NCI-H748 treated with DMSO at 0.1 percent for 48 hours (cell line): ENCODE data around the gene SMARCA4.

ENCODE experiments used
- DNase-seq: peaks from one replicate; lab custom pipeline; 2025; lab: John Stamatoyannopoulos, UW

SMARCA4 gene

DNA sequence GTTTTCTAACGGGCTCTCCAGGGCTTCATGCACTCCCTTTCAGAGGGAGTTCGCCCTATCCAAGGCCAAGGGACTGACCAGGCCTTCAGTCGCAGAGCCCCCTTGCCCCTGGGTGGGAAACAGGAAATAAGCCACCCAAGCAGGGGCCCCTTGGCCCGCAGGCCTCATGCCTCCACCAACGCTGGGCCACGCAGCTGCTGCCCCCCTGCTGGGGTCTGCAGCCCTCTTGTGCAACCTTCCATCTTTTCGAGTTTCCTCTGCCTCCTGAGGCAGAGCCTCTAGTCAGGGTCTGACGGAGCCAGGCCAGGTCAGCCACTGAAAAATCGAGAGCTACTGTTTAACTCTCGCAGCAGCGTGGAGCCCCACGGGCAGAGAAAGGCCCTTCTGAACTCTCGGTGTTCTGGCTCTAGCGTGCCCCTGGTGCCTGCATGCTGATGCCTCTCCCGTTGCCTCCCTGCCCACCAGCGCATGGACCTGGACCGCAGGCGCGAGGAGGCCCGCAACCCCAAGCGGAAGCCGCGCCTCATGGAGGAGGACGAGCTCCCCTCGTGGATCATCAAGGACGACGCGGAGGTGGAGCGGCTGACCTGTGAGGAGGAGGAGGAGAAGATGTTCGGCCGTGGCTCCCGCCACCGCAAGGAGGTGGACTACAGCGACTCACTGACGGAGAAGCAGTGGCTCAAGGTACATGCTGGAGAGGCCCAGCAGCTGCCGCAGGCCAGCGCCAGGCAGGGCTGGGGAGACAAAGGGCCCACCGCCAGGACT lies 73.8 kb downstream of the SMARCA4 start:
- DNase-seq = no peak

DNA sequence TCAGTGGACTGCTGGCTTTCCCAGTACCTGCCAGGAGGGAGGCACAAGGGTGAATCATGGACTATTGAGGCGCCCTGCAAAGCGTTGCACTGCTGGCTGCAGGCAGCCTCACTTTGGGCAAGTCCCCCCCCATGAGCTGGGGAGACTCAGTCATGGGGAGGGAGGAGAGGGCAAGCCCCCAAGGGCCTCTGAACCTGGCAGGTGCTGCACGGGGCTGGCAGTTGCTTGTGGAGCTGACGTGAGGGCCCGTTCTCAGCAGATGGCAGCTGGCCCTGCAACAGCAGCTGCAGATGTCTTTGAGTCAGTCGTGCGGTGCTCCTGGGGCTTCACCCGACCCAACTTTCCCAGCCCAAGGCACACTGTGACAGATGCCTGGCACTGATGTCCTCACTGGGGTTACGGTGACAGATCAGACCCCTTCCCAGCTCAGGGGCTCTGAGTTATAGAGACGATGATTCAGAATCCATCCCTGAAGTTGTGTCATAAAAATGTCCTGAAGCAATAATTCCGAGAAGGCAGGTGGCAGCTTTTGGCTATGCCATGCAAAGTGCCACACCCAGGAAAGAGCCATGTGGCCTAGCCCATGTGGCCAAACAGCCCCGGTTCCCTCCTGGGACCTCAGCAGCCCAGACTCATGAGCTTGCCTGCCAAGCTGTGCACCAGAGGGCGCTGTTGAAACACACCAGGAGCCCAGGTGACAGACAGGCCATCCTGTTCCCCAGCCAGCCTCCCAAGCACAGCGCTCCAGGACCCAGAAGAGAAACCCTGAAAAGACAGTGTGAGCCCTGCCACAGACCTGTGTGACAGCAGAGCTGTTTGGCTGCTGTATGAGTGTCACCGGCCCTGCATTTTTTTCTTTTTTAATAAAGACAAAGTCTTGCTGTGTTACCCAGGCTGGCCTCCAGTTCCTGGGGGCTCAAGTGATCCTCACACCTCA lies 74.9 kb downstream of the SMARCA4 start:
- DNase-seq = peak; percentile 15

DNA sequence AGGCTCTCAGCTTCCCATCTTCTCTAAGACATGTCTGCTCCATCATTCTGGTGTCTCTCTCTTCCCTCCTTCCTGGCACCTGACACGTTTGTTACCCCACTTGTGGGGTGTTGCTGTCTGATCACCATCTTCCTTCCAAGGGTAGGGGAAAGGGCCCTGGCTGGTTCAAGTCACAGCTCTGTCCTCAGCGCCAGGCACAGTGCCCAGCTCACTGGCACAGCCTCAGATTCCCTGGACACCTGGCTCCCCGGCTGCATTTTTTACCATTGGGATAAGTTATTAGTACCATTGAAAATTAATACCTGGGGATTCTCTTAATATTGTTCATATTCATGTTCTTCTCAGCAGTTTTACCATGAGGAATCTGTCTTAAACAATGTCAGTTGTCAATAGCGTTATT lies 77.7 kb downstream of the SMARCA4 start:
- DNase-seq = no peak

GRCh38 chr19:11041194-11041593 lies 80.4 kb downstream of the SMARCA4 start:
- no peak for DNase-seq

DNA sequence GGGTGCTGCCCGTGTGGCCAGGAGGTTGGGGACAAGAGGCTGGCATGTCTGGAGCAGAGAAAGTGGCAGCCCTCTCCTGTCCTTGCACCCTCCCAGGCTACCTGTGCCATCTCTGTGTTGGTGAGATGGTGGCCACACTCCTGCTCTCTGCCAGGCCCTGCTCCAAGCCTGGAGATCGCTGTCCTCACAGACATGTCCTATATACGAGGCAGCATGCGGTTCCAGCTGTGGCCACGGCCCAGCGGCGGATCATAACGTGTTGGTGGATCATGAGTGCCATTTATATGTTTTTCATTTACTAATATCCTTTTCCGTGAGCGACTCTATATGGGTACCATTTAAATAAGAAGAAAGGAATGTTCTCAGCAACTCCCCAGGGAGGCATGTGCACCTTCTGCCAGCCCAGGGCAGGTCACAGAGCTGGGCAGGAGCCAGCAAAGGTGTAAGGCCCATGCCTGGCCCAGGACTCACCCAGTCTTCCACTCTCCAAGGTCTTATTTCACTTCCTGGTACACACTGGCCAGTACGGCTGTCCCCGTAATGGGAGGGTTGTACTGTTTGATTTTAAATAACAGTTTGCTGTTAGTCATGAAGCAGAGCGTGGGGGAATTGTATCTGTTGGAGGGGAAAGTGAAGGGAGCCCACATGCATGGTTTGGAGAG lies 81.3 kb downstream of the SMARCA4 start:
- no peak for DNase-seq

DNA sequence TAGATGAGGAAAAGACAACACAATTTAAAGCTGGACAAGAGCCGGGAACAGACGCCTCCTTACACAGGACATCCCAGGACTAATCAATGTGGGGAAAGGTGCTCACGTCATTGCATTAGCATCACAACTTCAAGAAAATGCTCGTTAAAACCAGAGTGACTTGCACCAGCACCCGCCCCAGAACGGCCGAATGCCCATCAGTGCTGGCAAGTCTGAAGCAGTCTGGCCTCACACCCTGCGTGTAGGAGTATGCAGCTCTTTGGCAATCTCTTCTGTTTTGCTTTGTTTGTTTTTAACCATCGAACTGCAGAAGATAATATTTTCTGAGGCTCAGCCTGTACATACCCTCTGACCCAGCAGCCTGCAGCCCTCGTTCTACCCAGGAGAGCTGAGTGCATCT lies 83.6 kb downstream of the SMARCA4 start:
- no peak for DNase-seq

- no peak for DNase-seq
These were observed 84.7 kb downstream of the SMARCA4 start for GRCh38 chr19:11045536-11045935.

GRCh38 chr19:11046605-11047354 lies 86.0 kb downstream of the SMARCA4 start:
- no peak for DNase-seq

- DNase-seq = no peak
These were observed 87.0 kb downstream of the SMARCA4 start for GRCh38 chr19:11047866-11048265.

GRCh38 chr19:11050323-11051114 lies 89.7 kb downstream of the SMARCA4 start:
- DNase-seq = no peak

DNA sequence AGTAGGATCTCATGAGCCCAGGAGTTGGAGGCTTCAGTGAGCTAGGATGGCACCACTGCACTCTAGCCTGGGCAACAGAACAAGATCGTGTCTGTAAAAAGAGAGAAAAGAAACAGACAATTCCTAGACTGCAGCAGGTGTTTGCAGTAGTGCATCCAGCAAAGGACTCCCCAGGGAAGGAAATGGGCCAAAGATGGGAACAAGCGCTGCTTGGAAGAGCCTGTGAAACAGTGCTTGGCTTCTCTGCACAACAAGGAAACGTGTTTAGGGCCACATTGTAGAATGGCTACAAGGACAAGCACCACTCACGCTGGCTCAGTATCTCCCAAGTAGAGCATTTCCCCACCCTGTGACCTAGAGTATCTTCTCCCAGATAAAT lies 93.0 kb downstream of the SMARCA4 start:
- no peak for DNase-seq

DNA sequence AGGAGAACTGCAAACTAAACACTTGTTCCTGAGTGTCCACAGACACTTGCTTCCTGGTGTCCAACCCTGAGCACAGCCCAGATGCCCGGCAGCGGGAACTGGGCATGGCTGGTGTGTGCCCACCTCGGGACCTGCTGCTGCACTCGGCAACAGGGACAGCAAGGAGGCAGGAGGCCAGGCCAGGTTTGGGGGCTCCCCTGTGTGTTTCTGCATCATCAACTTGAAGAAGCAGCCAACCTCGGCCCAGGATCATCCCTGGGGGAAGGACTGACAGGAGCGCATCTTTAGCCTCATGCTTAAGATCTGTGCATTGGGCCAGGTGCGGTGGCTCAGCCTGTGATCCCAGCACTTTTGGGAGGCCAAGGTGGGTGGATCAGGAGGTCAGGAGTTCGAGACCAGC lies 93.4 kb downstream of the SMARCA4 start:
- DNase-seq = no peak

DNA sequence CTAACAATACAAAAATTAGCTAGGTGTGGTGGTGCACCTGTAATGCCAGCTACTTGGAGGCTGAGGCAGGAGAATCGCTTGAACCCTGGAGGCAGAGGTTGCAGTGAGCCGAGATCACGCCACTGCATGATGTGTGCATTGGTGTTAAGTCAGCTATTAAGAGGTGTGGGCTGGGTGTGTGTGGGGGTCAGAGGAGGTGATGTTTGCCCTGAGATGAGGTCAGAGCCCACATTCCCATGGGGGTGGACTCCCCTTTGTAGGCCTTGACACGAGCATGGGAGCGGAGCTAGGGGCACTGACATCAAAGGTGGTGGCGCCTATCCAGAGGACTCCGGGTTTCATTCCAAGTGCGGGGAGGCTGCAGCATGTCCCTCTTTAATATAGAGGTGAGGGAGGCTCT lies 93.8 kb downstream of the SMARCA4 start:
- DNase-seq = no peak

DNA sequence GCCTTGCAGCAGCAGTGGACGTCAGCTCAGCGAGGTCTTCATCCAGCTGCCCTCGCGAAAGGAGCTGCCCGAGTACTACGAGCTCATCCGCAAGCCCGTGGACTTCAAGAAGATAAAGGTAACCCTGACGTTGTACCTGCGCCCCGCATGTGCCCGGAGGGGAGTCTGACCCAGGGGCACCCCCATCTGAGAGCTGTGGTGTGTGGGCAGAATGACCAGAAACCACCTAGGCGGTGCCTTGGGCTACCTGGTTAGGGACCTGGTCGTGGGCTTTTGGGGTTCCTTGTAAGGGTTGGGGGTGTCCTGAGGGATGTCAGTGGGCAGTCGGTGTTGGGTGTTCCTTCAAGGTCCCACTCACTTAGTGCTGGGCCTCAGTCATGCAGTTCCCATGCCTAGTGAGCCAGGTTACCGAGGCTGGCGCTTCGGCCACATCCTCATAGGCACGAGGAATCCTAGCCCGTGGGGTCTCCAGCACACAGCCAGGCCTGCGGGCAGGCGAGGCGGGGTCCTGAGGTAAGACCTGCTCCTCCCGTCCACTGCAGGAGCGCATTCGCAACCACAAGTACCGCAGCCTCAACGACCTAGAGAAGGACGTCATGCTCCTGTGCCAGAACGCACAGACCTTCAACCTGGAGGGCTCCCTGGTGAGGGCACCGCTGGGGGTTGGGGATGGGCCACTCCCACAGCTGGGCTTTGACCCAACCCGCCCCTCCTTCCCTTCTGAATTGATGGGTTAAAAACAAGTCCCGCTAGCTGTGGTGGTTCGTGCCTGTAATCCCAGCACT lies 97.6 kb downstream of the SMARCA4 start:
- DNase-seq = no peak

DNA sequence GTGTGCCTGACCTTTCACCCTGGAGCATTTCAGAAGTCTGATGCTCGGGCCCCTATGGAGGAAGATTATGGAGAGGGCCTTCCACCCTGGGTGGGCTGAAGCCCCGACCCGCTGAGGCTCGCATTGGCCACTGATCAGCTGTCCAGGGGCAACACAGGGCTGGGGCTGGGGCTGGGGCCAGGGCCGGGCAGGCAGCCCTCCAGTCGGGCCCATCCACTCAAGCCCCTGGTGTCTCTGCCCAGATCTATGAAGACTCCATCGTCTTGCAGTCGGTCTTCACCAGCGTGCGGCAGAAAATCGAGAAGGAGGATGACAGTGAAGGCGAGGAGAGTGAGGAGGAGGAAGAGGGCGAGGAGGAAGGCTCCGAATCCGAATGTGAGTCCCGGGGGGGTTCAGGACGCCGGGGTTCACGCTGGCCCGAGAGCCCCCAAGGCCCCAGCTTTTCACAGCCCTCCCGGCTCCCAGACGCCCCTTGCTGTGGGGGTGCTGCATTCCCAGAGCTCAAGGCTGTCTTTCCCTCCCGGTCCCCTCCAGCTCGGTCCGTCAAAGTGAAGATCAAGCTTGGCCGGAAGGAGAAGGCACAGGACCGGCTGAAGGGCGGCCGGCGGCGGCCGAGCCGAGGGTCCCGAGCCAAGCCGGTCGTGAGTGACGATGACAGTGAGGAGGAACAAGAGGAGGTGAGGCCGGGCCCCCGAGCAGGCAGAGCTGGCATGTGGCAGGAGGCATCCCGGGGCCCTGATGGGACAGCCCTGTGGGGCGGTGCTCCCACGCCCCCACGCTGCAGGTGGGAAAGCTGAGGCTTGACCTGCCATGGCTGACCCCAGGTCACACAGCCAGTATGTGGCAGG lies 98.9 kb downstream of the SMARCA4 start:
- DNase-seq = no peak

DNA sequence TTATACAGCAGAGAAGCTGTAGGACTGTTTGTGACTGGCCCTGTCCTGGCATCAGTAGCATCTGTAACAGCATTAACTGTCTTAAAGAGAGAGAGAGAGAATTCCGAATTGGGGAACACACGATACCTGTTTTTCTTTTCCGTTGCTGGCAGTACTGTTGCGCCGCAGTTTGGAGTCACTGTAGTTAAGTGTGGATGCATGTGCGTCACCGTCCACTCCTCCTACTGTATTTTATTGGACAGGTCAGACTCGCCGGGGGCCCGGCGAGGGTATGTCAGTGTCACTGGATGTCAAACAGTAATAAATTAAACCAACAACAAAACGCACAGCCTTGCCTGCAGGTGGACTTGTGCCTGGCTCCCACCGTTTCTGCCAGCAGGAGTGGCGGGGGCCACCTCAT lies 101.1 kb downstream of the SMARCA4 start:
- DNase-seq = no peak

GRCh38 chr19:11063434-11063833 lies 102.6 kb downstream of the SMARCA4 start:
- DNase-seq = no peak

- no peak for DNase-seq
These were observed 104.0 kb downstream of the SMARCA4 start for GRCh38 chr19:11064831-11065303.

DNA sequence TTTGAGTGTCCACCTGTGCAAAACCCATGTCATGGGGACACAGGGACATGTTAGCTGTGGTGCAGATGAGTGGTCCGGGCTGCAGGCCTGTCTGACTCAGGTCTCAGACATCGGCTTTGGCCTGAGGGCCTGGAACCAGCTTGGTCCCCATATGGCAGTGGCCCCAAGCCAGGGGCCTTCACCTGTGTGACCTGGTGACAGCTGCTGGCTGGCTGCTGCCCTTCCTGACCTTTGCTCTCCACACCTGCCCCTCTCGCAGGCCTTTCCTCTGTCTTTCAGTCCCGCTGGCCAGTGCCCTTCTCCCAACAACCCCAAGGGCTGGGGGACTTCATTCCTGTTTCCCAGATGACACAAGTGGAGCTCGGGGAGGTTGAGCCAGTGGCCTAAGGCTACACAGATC lies 105.5 kb downstream of the SMARCA4 start:
- no peak for DNase-seq
